H1 (cell line): Measurements from ENCODE around the gene HK2. TPM values are rescaled to one million over a fixed set of nuclear protein-coding genes. Genes with fewer than 3 reads are reported as not detected.

Source experiments
- CTCF ChIA-PET: fragments of 300-600 bp; sonication (Branson Sonifier 250); formaldehyde crosslinking; loops from one replicate; lab custom pipeline; 2021; ENCODE audit not compliant: partially characterized antibody; lab: Charles Lee
- POLR2A ChIA-PET: fragments of 300-600 bp; sonication (Branson Sonifier 250); formaldehyde crosslinking; loops from one replicate; lab custom pipeline; 2021; ENCODE audit warnings: inconsistent platforms; ENCODE audit not compliant: partially characterized antibody; lab: Charles Lee
- DNase-seq, 2 experiments: peaks; one replicate each; pipeline versions ENCODE4 v3.0.0 to v3.0.0-alpha.2; 2010 to 2022; ENCODE audit warnings: low spot score in 2 of 2, low read depth in 1 of 2, mixed read lengths in 1 of 2
- FAIRE-seq: peaks from 2 replicates; lab custom pipeline; 2011; peaks lifted over from hg19 to GRCh38; lab: Jason Lieb, UNC
- H2AFZ ChIP-seq: 2 replicates; pipeline ENCODE4 v1.8.1; 2012; ENCODE audit warnings: low read length, inconsistent platforms
- H2AK5ac ChIP-seq: 2 replicates; pipeline ENCODE4 v1.6.1; 2013; ENCODE audit warnings: low read depth, low read length
- H2BK120ac ChIP-seq: replicated peaks from 2 replicates; pipeline ENCODE3; 2013; ENCODE audit warnings: low read depth, low read length, inconsistent platforms
- H2BK12ac ChIP-seq: 2 replicates; pipeline ENCODE4 v1.6.1; 2013; ENCODE audit warnings: low read depth, low read length
- H2BK15ac ChIP-seq: 2 replicates; pipeline ENCODE4 v1.6.1; 2013; ENCODE audit warnings: low read length
- H2BK20ac ChIP-seq: 2 replicates; pipeline ENCODE4 v1.6.1; 2013; ENCODE audit warnings: low read length
- H2BK5ac ChIP-seq: 2 replicates; pipeline ENCODE4 v1.6.1; 2013; ENCODE audit warnings: low read depth, low read length
- H3K14ac ChIP-seq: 2 replicates; pipeline ENCODE4 v1.6.1; 2013; ENCODE audit warnings: inconsistent platforms; ENCODE audit not compliant: insufficient read length
- H3K18ac ChIP-seq: 2 replicates; pipeline ENCODE4 v1.6.1; 2013; ENCODE audit warnings: low read length; ENCODE audit errors: extremely low read depth
- H3K23ac ChIP-seq: 2 replicates; pipeline ENCODE4 v1.6.1; 2013; ENCODE audit warnings: inconsistent platforms; ENCODE audit not compliant: insufficient read length
- H3K23me2 ChIP-seq: 2 replicates; pipeline ENCODE4 v1.6.1; 2013; ENCODE audit warnings: low read depth, low read length
- H3K27ac ChIP-seq: 2 replicates; pipeline ENCODE4 v1.6.1; 2011; ENCODE audit warnings: low read depth, low read length, inconsistent platforms
- H3K27me3 ChIP-seq, 4 experiments: replicated peaks in 1 of 4; 1 replicate in 1 of 4; 2 replicates in 3 of 4; pipeline versions ENCODE4 v1.6.1 to v1.8.1; 2011 to 2013; ENCODE audit warnings: low read length in 3 of 4, mild to moderate bottlenecking in 3 of 4, inconsistent platforms in 2 of 4, mixed read lengths in 2 of 4, moderate library complexity in 1 of 4; ENCODE audit not compliant: control insufficient read depth in 3 of 4, insufficient read depth in 3 of 4; ENCODE audit errors: extremely low read depth in 1 of 4
- H3K36me3 ChIP-seq, 4 experiments: 2 replicates each; pipeline versions ENCODE4 v1.6.1 to v1.8.1; 2011 to 2013; ENCODE audit warnings: mild to moderate bottlenecking in 4 of 4, low read length in 3 of 4, moderate library complexity in 2 of 4, control low read depth in 1 of 4, inconsistent platforms in 1 of 4; ENCODE audit not compliant: insufficient read depth in 4 of 4, control insufficient read depth in 2 of 4
- H3K4ac ChIP-seq: replicated peaks from 2 replicates; pipeline ENCODE3; 2013; ENCODE audit warnings: low read length, low read depth, mixed read lengths, inconsistent platforms; ENCODE audit not compliant: insufficient read length
- H3K4me1 ChIP-seq, 4 experiments: replicated peaks in 1 of 4; 1 replicate in 1 of 4; 2 replicates in 3 of 4; pipeline versions ENCODE4 v1.6.1 to v1.8.1; 2011 to 2013; ENCODE audit warnings: low read length in 3 of 4, inconsistent platforms in 2 of 4, mixed read lengths in 1 of 4; ENCODE audit not compliant: insufficient read depth in 4 of 4, control insufficient read depth in 3 of 4
- H3K4me2 ChIP-seq, 2 experiments: 2 replicates each; pipeline versions ENCODE4 v1.6.1 to v1.8.1; 2011 to 2013; ENCODE audit warnings: low read depth in 2 of 2, low read length in 2 of 2, control low read depth in 1 of 2, inconsistent platforms in 1 of 2, mild to moderate bottlenecking in 1 of 2; ENCODE audit not compliant: insufficient read depth in 1 of 2
- H3K4me3 ChIP-seq, 4 experiments: fragments of 200-600, 300-600 bp in 1 of 4; sonication (generic), shearing (Covaris generic), sonication (Bioruptor Twin) in 1 of 4; 2 replicates each; pipeline versions ENCODE4 v1.5.1 to v1.8.1; 2011 to 2016; ENCODE audit warnings: low read length in 4 of 4, low read depth in 3 of 4, control low read depth in 2 of 4, inconsistent platforms in 2 of 4, mild to moderate bottlenecking in 2 of 4, mixed read lengths in 1 of 4, moderate library complexity in 1 of 4; ENCODE audit not compliant: insufficient read depth in 2 of 4; ENCODE audit errors: extremely low read depth in 1 of 4
- H3K56ac ChIP-seq: replicated peaks from 2 replicates; pipeline ENCODE3; 2013; ENCODE audit warnings: low read depth, mild to moderate bottlenecking, mixed read lengths, low read length, inconsistent platforms; ENCODE audit not compliant: insufficient read length
- H3K79me1 ChIP-seq: 2 replicates; pipeline ENCODE4 v1.6.1; 2013; ENCODE audit warnings: low read depth, low read length, control low read depth
- H3K79me2 ChIP-seq, 2 experiments: 2 replicates each; pipeline versions ENCODE4 v1.6.1 to v1.8.1; 2012 to 2013; ENCODE audit warnings: low read length in 2 of 2, mild to moderate bottlenecking in 2 of 2, inconsistent platforms in 1 of 2; ENCODE audit not compliant: insufficient read depth in 2 of 2, control insufficient read depth in 1 of 2
- H3K9ac ChIP-seq, 4 experiments: replicated peaks in 1 of 4; 1 replicate in 1 of 4; 2 replicates in 3 of 4; pipeline versions ENCODE4 v1.6.1 to v1.8.1; 2011 to 2013; ENCODE audit warnings: low read depth in 3 of 4, low read length in 3 of 4, control low read depth in 2 of 4, mild to moderate bottlenecking in 2 of 4, moderate library complexity in 2 of 4, inconsistent platforms in 1 of 4; ENCODE audit errors: extremely low read depth in 1 of 4
- H3K9me3 ChIP-seq, 2 experiments: 2 replicates each; pipeline versions ENCODE4 v1.6.1 to v1.8.1; 2012 to 2013; ENCODE audit warnings: mild to moderate bottlenecking in 2 of 2, moderate library complexity in 2 of 2, control low read depth in 1 of 2, inconsistent platforms in 1 of 2, low read depth in 1 of 2, low read length in 1 of 2, mixed read lengths in 1 of 2; ENCODE audit not compliant: insufficient read depth in 2 of 2
- H4K20me1 ChIP-seq, 2 experiments: replicated peaks in 1 of 2; 2 replicates each; pipeline versions ENCODE3 to v1.8.1; 2011 to 2013; ENCODE audit warnings: inconsistent platforms in 2 of 2, low read length in 2 of 2, mild to moderate bottlenecking in 1 of 2; ENCODE audit not compliant: insufficient read depth in 2 of 2, control insufficient read depth in 1 of 2
- H4K5ac ChIP-seq: 2 replicates; pipeline ENCODE4 v1.6.1; 2013; ENCODE audit warnings: low read length, low read depth, mixed read lengths, inconsistent platforms; ENCODE audit not compliant: insufficient read length
- H4K8ac ChIP-seq: 2 replicates; pipeline ENCODE4 v1.8.0; 2013; ENCODE audit warnings: mild to moderate bottlenecking, moderate library complexity, low read length, inconsistent platforms; ENCODE audit not compliant: insufficient read depth; ENCODE audit errors: extremely low read depth
- H4K91ac ChIP-seq: replicated peaks from 2 replicates; pipeline ENCODE3; 2013; ENCODE audit warnings: low read length, mixed read lengths, inconsistent platforms; ENCODE audit not compliant: insufficient read length
- CBX5 ChIP-seq: fragments of 300-800, 300-1000 bp; sonication (generic); IDR thresholded peaks from 2 replicates; pipeline ENCODE4 v1.7.1; 2016; ENCODE audit warnings: antibody characterized with exemption, low read length, low read depth
- CBX8 ChIP-seq: fragments of 300-800, 300-1000 bp; sonication (generic); IDR thresholded peaks from 2 replicates; pipeline ENCODE4 v1.7.1; 2016; ENCODE audit warnings: low read depth, low read length, borderline replicate concordance
- CHD1 ChIP-seq: IDR thresholded peaks from 2 replicates; pipeline ENCODE4 v1.6.1; 2012; ENCODE audit warnings: low read depth, low read length, improper control_type of control experiment
- CHD2 ChIP-seq: IDR thresholded peaks from 2 replicates; pipeline ENCODE4 v1.6.1; 2012; ENCODE audit warnings: low read length, improper control_type of control experiment
- CTCF ChIP-seq, 3 experiments: IDR thresholded peaks; 1 replicate in 2 of 3; 2 replicates in 1 of 3; pipeline versions ENCODE4 v1.5.1 to v1.6.1; 2011; ENCODE audit warnings: low read length in 3 of 3, mild to moderate bottlenecking in 3 of 3, inconsistent platforms in 2 of 3, low read depth in 1 of 3, moderate library complexity in 1 of 3; ENCODE audit not compliant: insufficient read depth in 1 of 3; ENCODE audit errors: control extremely low read depth in 1 of 3
- EP300 ChIP-seq, 2 experiments: IDR thresholded peaks; 1 replicate in 1 of 2; 2 replicates in 1 of 2; pipeline ENCODE4 v1.6.1; 2011 to 2012; ENCODE audit warnings: low read depth in 2 of 2, low read length in 2 of 2, mild to moderate bottlenecking in 2 of 2, borderline replicate concordance in 1 of 2, inconsistent platforms in 1 of 2, moderate library complexity in 1 of 2
- NANOG ChIP-seq: IDR thresholded peaks from 2 replicates; pipeline ENCODE4 v1.6.1; 2011; ENCODE audit warnings: low read length, low read depth, mild to moderate bottlenecking, inconsistent platforms; ENCODE audit not compliant: insufficient read depth, poor library complexity, severe bottlenecking
- POLR2A ChIP-seq, 2 experiments: IDR thresholded peaks; 1 replicate in 1 of 2; 2 replicates in 1 of 2; pipeline ENCODE4 v1.6.1; 2011; ENCODE audit warnings: low read depth in 2 of 2, low read length in 2 of 2, mild to moderate bottlenecking in 2 of 2; ENCODE audit errors: control extremely low read depth in 1 of 2
- SAP30 ChIP-seq: fragments of 300-600 bp; sonication (generic); IDR thresholded peaks from 2 replicates; pipeline ENCODE4 v1.7.1; 2012; ENCODE audit warnings: low read length, moderate library complexity, mild to moderate bottlenecking, inconsistent platforms; ENCODE audit not compliant: insufficient read depth, insufficient replicate concordance
- WGBS, 2 experiments: shearing (Covaris generic) in 1 of 2; methylation state at CpG; one replicate each; pipeline versions ENCODE4 v1.1.6 to v1.1.7; 2013 to 2015; ENCODE audit warnings: low lambda C conversion rate in 2 of 2, mixed read lengths in 2 of 2, inconsistent platforms in 1 of 2, low coverage in 1 of 2, missing lambda C conversion rate in 1 of 2; ENCODE audit not compliant: insufficient replicate concordance in 2 of 2, insufficient coverage in 1 of 2, insufficient read length in 1 of 2; ENCODE audit errors: extremely low coverage in 1 of 2, missing lambda C conversion rate in 1 of 2; 5-methylcytosine and 5-hydroxymethylcytosine counted together
- polyA plus RNA-seq, 7 experiments: library from polyadenylated mRNA; depleted of rRNA in 3 of 7; stranded (reverse) in 5 of 7; unstranded in 2 of 7; fragments of >200 nt in 5 of 7; fragments of 200-250 nt in 2 of 7; gene quantifications; 1 replicate in 5 of 7; 2 replicates in 1 of 7; 4 replicates in 1 of 7; pipeline versions ENCODE4 v1.2.1 to v1.2.3, GENCODE V29; 2011 to 2013; ENCODE audit warnings: missing spikeins in 2 of 7, mixed read lengths in 2 of 7
- total RNA-seq: library from RNA; stranded (reverse); fragmentation: NEBNext Ultra II Directional; extraction: Animal tissue kit (Norgen Biotek cat#: 25700); gene quantifications from 2 replicates; pipeline ENCODE4 v1.2.1, GENCODE V29; 2021

The HK2 gene
- total and polyA plus RNA-seq, 2 of the 8 experiments (the other 6 are each of a cell fraction or from before 2014, with no cell fraction given), result 22.1 to 61.9 TPM

- 80% methylated on average over 7 of the region's 7 CpGs; no CpG with 5 or more reads in 1 of the 2 experiments for WGBS, 2 experiments
- H3K56ac ChIP-seq, result no peak overlapping the region
- H2BK15ac ChIP-seq, result peak overlapping the region; percentile 18; the same call in 1 of the 2 replicates
- H2BK5ac ChIP-seq, result no peak overlapping the region
- no peak overlapping the region for H3K18ac ChIP-seq
- no peak overlapping the region for H3K27ac ChIP-seq
- H3K4ac ChIP-seq, result no peak overlapping the region
- H4K8ac ChIP-seq, result no peak overlapping the region
- no peak overlapping the region for H3K14ac ChIP-seq
- H3K36me3 ChIP-seq, result no peaks in the 10 kb centered on the region
- ChIA-PET CTCF (interaction anchor here (1.3 kb wide), 2 partner anchors 9 to 102 kb away, joined by 4 to 6 read pairs; no protein-coding TSS in a partner anchor), POLR2A (interaction anchor here (1.2 kb wide), 1 partner anchor 16 kb away, joined by 4 read pairs; no protein-coding TSS in a partner anchor)
- H4K5ac ChIP-seq, result no peak overlapping the region
- H3K9ac ChIP-seq, result no peak overlapping the region
- H3K4me1 ChIP-seq, result no peaks in the 10 kb centered on the region
- 0 out of 2 replicates have a peak overlapping the region, but pooled peaks have one; percentile 25 for H2AFZ ChIP-seq
- H3K4me2 ChIP-seq, result no peak overlapping the region
- H4K91ac ChIP-seq, result no peak overlapping the region
- FAIRE-seq (no peak), DNase-seq (peak in 1 of 2 experiments; percentile 26)
- no peak overlapping the region for H3K23ac ChIP-seq
- no peaks in the 10 kb centered on the region for H3K9me3 ChIP-seq
- no peak overlapping the region for H2BK20ac ChIP-seq
- H4K20me1 ChIP-seq, result no peaks in the 10 kb centered on the region
- H2BK120ac ChIP-seq, result no peak overlapping the region
- H3K23me2 ChIP-seq, result no peaks in the 10 kb centered on the region
- no peak overlapping the region for H2AK5ac ChIP-seq
- no peak overlapping the region for H3K4me3 ChIP-seq
- no peaks in the 10 kb centered on the region for H3K79me2 ChIP-seq
- no peaks in the 10 kb centered on the region for H3K27me3 ChIP-seq
- H3K79me1 ChIP-seq, result no peaks in the 10 kb centered on the region
- H2BK12ac ChIP-seq, result no peak overlapping the region
- TF ChIP-seq EP300 (IDR thresholded peaks at IDR 0.05; ENCODE audit: borderline replicate concordance in 1 of 2, low read depth in 2 of 2, low read length in 2 of 2) (no peak), CTCF (IDR thresholded peaks at IDR 0.05; ENCODE audit: control extremely low read depth in 1 of 3, insufficient read depth in 1 of 3, low read depth in 1 of 3, low read length in 3 of 3) (no peak), NANOG (no peak), CBX5 (no peak), CBX8 (no peak), CHD2 (no peak), SAP30 (no peak), CHD1 (no peak), POLR2A (IDR thresholded peaks at IDR 0.05; ENCODE audit: control extremely low read depth in 1 of 2, low read depth in 2 of 2, low read length in 2 of 2) (no peak)
Observed at GRCh38 chr2:74816540-74817303, 17.2 kb upstream of the HK2 start.
